ENCODE measurements around the gene ELL. TPM values are rescaled to one million over a fixed set of nuclear protein-coding genes. Genes with fewer than 3 reads are reported as not detected.

The ELL gene
- total and polyA plus RNA-seq, 3 donors from 2014 or later, result 48.0 to 76.1 (median 75.8) TPM

DNA sequence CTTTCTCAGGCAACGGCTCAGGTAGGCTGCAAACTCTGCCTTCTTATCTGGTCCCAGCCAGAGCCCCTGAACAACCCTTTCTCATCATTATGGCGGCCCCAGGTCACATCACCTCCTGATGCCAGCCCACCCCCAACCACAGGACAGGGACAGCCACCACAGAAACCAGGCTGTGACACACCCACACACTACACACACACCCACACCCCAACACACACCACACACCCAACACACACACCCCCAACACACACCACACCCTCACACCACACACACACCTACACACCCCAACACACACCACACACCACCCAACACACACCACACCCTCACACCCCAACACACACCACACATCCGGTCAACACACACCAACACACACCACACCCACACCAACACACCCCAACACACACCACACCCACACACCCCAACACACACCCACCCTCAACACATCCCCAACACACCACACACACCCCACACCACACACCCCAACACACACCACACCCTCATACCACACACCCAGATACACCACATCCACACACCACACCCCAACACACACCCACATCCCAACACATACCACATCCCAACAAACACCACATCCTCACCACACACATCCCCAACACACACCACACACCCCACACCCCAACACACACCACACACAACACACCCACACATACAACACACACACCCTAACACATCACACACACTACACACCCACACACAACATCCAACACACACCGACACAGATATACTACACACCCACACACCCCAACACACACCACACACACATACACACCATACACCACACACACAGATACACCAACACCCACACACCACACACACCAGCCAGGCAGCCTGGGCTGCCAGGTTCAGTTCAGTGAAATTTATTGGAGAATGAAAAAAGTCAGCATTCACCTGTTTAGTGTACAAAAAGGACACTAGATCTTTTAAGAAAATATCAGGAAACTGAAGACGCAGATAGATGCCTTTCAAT lies 79.8 kb downstream of the ELL start:
- no peak for DNase-seq
- Histone ChIP-seq H3K36me3 (ENCODE audit: low read depth, missing control alignments) (no peaks in the 10 kb centered on the region), H3K27ac (peak overlapping the region; percentile 44 to 88), H3K4me3 (no peak overlapping the region), H3K4me1 (peaks cover 45% of the 10 kb centered on the region), H3K9me3 (no peaks in the 10 kb centered on the region), H3K27me3 (no peaks in the 10 kb centered on the region)
- intact Hi-C loops (cut with DNase I; ENCODE audit: low total_unique reads), result no loop called here
- TF ChIP-seq, protein P1, sequence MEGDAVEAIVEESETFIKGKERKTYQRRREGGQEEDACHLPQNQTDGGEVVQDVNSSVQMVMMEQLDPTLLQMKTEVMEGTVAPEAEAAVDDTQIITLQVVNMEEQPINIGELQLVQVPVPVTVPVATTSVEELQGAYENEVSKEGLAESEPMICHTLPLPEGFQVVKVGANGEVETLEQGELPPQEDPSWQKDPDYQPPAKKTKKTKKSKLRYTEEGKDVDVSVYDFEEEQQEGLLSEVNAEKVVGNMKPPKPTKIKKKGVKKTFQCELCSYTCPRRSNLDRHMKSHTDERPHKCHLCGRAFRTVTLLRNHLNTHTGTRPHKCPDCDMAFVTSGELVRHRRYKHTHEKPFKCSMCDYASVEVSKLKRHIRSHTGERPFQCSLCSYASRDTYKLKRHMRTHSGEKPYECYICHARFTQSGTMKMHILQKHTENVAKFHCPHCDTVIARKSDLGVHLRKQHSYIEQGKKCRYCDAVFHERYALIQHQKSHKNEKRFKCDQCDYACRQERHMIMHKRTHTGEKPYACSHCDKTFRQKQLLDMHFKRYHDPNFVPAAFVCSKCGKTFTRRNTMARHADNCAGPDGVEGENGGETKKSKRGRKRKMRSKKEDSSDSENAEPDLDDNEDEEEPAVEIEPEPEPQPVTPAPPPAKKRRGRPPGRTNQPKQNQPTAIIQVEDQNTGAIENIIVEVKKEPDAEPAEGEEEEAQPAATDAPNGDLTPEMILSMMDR (IDR thresholded peaks at IDR 0.05), result no peak
- no peak for TF ChIP-seq POLR2A (IDR thresholded peaks at IDR 0.05)
- WGBS, 2 donors, result 55 to 63% methylated on average over 5 of the region's 5 CpGs

DNA sequence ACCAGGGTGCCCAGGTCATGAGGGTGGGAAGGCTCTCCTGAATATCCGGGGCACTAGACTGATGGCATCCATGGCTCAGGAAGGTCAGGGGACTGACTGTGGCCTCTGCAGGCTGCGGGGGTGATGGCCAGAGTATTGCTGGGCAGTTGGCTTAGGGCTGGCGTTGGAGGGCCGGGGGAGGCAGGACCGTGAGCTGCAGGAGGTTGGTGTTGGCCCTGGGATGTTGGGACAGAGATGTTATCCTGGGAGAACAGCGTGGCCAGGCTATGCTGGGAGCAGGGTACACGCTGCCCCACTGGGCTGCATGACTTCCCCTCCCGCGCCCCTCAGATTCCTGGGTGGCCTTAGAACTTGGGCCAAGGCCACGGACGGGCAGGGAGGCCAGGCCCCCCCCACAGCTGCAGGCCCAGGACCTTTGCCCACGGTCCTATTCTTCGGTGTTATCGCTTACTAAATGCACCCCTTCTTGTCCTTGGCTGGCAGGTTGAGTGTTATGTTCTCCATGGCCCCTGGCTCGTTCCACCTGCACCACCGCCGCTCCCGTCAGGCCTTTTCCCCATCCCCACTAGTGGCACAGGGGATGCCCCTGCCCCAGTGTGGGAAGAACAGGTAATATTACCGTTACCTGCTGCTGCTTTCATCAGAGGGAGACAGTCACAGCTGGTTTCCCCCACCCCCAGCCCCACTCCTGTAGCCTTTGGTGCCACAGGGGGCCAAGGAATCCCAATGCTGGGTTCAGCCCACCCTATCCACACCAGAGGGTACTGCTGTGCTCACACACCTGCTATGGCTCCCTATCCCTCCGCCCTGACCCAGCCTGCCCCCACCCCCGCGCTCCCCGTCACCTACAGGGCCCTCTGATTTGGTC lies 80.7 kb downstream of the ELL start:
- peak overlapping the region; percentile 44 to 88 for H3K27ac ChIP-seq
- no peaks in the 10 kb centered on the region for H3K36me3 ChIP-seq (ENCODE audit: low read depth, missing control alignments)
- no peak for TF ChIP-seq POLR2A (IDR thresholded peaks at IDR 0.05)
- TF ChIP-seq, protein P1 (IDR thresholded peaks at IDR 0.05), result no peak
- DNase-seq, result peak; percentile 86
- intact Hi-C loops (cut with DNase I; ENCODE audit: low total_unique reads), result no loop called here
- H3K9me3 ChIP-seq, result no peaks in the 10 kb centered on the region
- H3K4me1 ChIP-seq, result peaks cover 45% of the 10 kb centered on the region
- 27 to 35% methylated on average over 16 to 23 of the region's 23 CpGs for WGBS, 2 donors
- H3K4me3 ChIP-seq, result no peak overlapping the region
- H3K27me3 ChIP-seq, result no peaks in the 10 kb centered on the region

DNA sequence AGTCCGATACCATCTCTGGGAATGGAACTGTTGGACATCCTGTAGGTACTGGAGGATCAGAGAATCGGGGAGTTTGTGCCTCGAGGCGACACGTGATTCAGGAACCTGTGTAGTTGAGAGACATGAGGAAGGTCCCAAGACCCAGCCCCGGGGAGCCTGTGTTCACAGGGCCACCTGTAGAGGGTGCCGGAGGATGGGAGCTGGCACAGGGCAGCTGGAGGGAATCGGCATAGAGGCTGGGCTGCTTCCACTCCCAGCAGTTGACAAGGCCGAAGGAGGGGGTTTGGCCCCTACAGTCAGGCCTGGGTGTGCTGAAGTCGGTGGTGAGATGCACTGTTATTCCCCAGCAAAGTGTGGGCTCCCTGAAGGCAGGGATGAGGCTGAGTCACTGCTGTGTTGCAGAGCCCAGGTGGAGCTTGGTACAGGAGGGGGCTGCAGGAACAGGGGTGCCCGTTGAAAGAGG lies 81.4 kb downstream of the ELL start:
- no peaks in the 10 kb centered on the region for H3K9me3 ChIP-seq
- DNase-seq, result no peak
- peak overlapping the region in 1 of 2 donors; percentile 88 for H3K27ac ChIP-seq
- no peaks in the 10 kb centered on the region for H3K36me3 ChIP-seq (ENCODE audit: low read depth, missing control alignments)
- 37 to 42% methylated on average over 10 to 11 of the region's 11 CpGs for WGBS, 2 donors
- H3K4me3 ChIP-seq, result no peak overlapping the region
- TF ChIP-seq, protein P1 (IDR thresholded peaks at IDR 0.05), result peak in 1 of 3 experiments; percentile 20
- TF ChIP-seq POLR2A (IDR thresholded peaks at IDR 0.05), result no peak
- H3K27me3 ChIP-seq, result no peaks in the 10 kb centered on the region
- intact Hi-C loops (cut with DNase I; ENCODE audit: low total_unique reads), result no loop called here
- peaks cover 47% of the 10 kb centered on the region for H3K4me1 ChIP-seq

DNA sequence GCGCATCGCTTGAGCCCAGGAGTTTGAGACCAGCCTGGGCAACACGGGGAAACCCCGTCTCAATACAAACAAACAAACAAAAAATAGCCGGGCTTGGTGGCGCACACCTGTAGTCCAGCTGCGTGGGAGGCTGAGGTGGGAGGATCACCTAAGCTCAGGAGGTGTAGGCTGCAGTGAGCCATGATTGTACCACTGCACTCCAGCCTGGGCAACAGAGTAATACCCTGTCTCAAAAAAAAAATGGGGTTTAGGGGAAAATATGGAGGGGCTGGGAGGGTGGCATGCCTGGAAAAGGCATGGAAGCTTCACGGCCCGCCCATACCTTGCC lies 82.0 kb downstream of the ELL start:
- no peak for DNase-seq
- WGBS, 2 donors, result 62 to 80% methylated on average over 9 of the region's 9 CpGs
- Histone ChIP-seq H3K4me1 (peaks cover 52% of the 10 kb centered on the region), H3K36me3 (ENCODE audit: low read depth, missing control alignments) (no peaks in the 10 kb centered on the region), H3K27ac (peak overlapping the region; percentile 71 to 88), H3K4me3 (no peak overlapping the region), H3K27me3 (no peaks in the 10 kb centered on the region), H3K9me3 (no peaks in the 10 kb centered on the region)
- TF ChIP-seq, protein P1 (IDR thresholded peaks at IDR 0.05), result no peak
- TF ChIP-seq POLR2A (IDR thresholded peaks at IDR 0.05), result no peak
- intact Hi-C loops (cut with DNase I; ENCODE audit: low total_unique reads), result no loop called here

Measured in testis (tissue), 3 donors.